Memory B cell (primary cell): ENCODE data around the gene TSR2.
"Not testable (repeated sequence)": the region's sequence is repeated elsewhere in the genome, so short reads cannot be mapped to it uniquely, and the experiment has no call there.

Source experiments
- ATAC-seq: fragments of 150-1000 bp; cut with Tn5 transposase; 2 replicates; pipeline ENCODE4 v1.10.0; 2021; ENCODE audit warnings: low read depth, mild to moderate bottlenecking, moderate library complexity
- DNase-seq, 2 donors: peaks; one replicate each; pipeline ENCODE4 v3.0.0; 2022; ENCODE audit warnings: low spot score in 2 of 2
- H3K27ac Mint-ChIP-seq: one replicate; pipeline ENCODE4 v1.8.0; 2022; ENCODE audit warnings: mild to moderate bottlenecking, moderate library complexity, mixed read lengths
- H3K27me3 Mint-ChIP-seq: one replicate; pipeline ENCODE4 v1.8.0; 2022; ENCODE audit warnings: mixed read lengths
- H3K36me3 Mint-ChIP-seq: one replicate; pipeline ENCODE4 v1.8.0; 2022; ENCODE audit warnings: mild to moderate bottlenecking, mixed read lengths
- H3K4me1 Mint-ChIP-seq: one replicate; pipeline ENCODE4 v1.8.0; 2022; ENCODE audit warnings: mixed read lengths
- H3K4me3 Mint-ChIP-seq: one replicate; pipeline ENCODE4 v1.8.0; 2022; ENCODE audit warnings: mild to moderate bottlenecking, moderate library complexity, mixed read lengths
- H3K9me3 Mint-ChIP-seq: one replicate; pipeline ENCODE4 v1.8.0; 2022; ENCODE audit warnings: mixed read lengths

The TSR2 gene

DNA sequence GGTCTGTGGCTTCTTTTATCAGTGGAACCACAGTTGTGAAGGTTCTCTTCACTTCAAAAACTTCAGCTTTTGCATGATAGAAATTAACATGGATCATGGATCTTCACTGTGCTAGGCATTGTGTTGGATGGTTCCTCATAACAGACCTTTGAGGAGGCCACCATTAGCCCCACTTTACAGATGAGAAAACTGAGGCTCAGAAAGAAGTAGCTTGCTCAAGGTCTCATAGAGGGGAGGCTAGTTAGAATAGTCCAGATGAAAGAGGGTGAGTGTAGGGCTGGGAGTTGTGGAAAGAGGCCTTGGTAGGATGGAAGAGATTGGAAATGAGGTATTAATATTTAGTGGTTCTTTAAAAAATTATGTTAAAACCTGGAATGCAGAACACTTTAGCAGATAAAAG is 2.6 kb downstream of the TSR2 start:
- DNase-seq (no peak), ATAC-seq (no peak)
- Mint-ChIP-seq H3K27ac (peak overlapping the region; percentile 63), H3K4me1 (peaks cover 20% of the 10 kb centered on the region), H3K36me3 (peaks cover 17% of the 10 kb centered on the region), H3K9me3 (no peaks in the 10 kb centered on the region), H3K27me3 (no peaks in the 10 kb centered on the region), H3K4me3 (no peak overlapping the region)

DNA sequence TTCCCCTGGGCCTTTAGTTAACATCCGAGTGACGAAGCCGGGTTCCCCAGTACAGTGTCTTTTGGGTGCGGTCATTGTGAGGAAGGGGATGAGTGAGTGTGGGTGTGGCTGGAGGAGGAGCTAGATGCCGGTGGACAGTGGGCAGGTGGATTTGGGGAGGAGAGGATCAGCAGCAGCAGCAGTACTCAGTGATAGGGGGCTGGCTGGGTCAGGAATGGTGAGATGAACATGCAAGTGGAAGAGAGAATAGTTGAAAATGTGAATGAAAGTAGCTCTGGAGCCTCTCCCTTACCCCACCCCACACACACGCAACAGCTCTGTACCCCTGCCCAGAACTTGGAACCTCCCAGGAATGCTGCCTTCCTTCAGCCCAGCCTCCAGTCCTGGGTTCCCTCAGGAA is 4.5 kb downstream of the TSR2 start:
- Mint-ChIP-seq H3K27me3 (no peaks in the 10 kb centered on the region), H3K36me3 (peaks cover 17% of the 10 kb centered on the region), H3K27ac (no peak overlapping the region), H3K4me3 (no peak overlapping the region), H3K4me1 (peaks cover 20% of the 10 kb centered on the region), H3K9me3 (no peaks in the 10 kb centered on the region)
- DNase-seq = no peak
- ATAC-seq = no peak

DNA sequence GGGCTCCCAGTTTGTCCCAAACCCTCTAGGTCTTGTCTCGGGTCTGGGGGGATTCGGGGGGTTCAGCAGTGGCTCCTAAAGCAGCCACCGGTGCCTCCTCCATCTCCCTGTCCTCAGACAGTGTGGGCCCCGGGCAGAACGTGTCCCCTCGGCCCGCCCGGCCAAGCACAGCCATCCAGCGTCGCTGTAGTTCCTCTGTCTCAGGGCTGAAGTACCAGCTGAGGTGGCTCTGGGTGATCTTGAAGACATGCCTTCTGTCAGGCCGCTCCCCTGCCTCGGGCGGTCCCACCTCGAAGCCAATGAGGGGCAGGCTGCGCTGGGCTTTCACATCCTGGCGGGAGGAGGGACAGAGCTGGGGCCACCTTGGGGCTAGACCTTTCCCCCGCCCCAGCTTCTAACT is 5.9 kb downstream of the TSR2 start:
- H3K9me3 Mint-ChIP-seq = no peaks in the 10 kb centered on the region
- peaks cover 20% of the 10 kb centered on the region for H3K36me3 Mint-ChIP-seq
- peaks cover 17% of the 10 kb centered on the region for H3K4me1 Mint-ChIP-seq
- no peaks in the 10 kb centered on the region for H3K27me3 Mint-ChIP-seq
- no peak overlapping the region for H3K4me3 Mint-ChIP-seq
- H3K27ac Mint-ChIP-seq = no peak overlapping the region
- DNase-seq (no peak), ATAC-seq (no peak)

DNA sequence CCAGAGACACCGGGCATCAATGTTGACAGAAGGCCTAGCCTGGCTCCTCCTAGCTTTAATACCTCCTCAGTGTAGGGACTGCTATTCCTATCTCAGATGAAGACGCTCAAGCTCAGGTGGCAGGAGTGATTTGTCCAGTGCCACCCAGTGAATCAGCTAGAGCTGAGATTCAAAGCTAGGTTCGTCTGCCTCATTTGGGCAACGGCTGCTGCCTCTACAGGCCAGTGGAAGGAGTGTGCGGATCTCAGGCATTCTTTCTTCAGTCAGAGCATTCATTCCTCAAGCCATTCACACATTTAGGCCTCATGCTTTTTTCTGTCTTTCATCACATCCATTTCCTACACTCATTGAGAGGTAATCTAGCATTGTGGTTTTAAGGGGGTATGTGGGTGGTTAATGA is 7.3 kb downstream of the TSR2 start:
- H3K9me3 Mint-ChIP-seq = no peaks in the 10 kb centered on the region
- ATAC-seq (no peak), DNase-seq (no peak)
- no peak overlapping the region for H3K27ac Mint-ChIP-seq
- no peaks in the 10 kb centered on the region for H3K27me3 Mint-ChIP-seq
- peaks cover 20% of the 10 kb centered on the region for H3K36me3 Mint-ChIP-seq
- peaks cover 6% of the 10 kb centered on the region for H3K4me1 Mint-ChIP-seq
- H3K4me3 Mint-ChIP-seq = no peak overlapping the region

DNA sequence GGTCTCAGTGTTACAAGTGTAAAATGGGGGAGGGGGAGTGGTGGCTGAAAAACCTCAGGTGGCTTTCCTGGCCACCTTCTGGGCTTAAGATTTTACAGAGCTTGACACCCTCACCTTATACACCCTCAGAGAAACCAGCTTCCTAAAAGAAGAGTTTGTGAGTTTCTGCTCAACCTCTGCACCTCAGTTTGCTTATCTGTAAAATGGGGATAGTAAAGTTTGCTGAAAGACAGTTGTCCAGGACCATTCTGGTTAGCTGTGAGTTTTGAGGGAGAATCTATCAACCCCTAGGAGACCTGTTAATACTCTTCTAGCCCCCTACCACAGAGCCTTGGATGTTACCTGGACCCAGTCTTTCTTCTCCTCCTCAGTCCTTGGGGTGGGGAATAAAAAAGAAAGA is 9.7 kb downstream of the TSR2 start:
- no peak overlapping the region for H3K27ac Mint-ChIP-seq
- no peak overlapping the region for H3K4me3 Mint-ChIP-seq
- no peaks in the 10 kb centered on the region for H3K27me3 Mint-ChIP-seq
- peaks cover 7% of the 10 kb centered on the region for H3K36me3 Mint-ChIP-seq
- ATAC-seq (no peak), DNase-seq (no peak)
- peaks cover 4% of the 10 kb centered on the region for H3K4me1 Mint-ChIP-seq
- no peaks in the 10 kb centered on the region for H3K9me3 Mint-ChIP-seq

DNA sequence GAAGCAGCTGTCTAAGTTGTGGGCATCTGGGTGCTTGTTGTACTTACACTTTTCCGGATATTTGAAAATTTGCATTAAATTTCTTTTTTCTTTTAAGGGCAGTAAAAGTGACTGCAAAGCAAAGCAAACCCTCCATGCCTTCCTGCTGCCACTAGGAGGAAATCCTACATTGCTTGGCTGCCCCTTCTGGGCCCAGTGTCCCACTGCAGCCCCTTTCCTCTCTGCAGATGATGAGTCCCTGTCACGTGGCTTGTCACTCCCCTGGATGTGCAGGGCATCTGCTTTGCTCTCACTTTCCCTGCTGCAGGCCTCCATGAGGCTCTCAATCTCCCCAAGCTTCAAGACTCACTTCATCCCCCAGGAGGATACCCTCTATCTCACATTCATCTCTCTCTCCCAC is 12.7 kb downstream of the TSR2 start:
- no peak for DNase-seq
- Mint-ChIP-seq H3K27ac (no peak overlapping the region), H3K9me3 (no peaks in the 10 kb centered on the region), H3K36me3 (peaks cover 3% of the 10 kb centered on the region), H3K27me3 (no peaks in the 10 kb centered on the region), H3K4me1 (peaks cover 4% of the 10 kb centered on the region), H3K4me3 (no peak overlapping the region)
- ATAC-seq = no peak

DNA sequence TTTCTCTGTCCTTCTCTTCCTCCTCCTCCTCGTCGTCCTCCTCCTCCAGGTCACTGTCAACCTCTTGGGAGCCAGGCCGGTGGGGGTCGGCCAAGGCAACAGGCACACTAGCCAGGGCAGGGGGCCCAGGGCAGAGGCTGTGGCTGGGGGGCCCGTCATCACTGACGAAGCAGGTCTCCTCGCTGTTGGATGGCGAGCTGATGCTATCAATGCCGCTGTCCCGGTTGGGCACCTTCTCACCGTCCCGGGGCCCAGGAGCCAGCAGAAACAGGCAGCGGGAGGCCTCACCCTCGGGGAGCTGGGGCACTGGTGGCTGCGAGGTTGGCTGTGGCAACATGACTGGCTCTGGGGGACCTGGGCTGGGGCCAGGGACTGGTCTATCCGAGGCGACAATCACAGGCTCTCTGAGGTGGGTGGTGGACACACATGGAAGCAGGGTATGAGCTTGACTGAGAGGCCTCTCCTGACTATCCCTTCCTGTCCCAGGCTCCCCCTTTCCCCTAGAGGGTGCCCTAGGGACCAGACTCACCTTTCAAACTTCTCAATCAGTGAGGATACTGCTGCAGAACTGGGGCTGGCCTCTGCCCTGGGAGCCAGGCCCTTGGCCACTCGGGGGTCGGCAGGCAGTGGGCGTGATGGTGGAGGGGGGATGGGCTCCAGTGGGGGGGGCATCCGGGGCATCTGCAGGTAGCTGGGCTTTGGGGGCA is 30.0 kb downstream of the TSR2 start:
- Mint-ChIP-seq H3K27ac (no peak overlapping the region), H3K27me3 (no peaks in the 10 kb centered on the region)
- no peak for ATAC-seq

DNA sequence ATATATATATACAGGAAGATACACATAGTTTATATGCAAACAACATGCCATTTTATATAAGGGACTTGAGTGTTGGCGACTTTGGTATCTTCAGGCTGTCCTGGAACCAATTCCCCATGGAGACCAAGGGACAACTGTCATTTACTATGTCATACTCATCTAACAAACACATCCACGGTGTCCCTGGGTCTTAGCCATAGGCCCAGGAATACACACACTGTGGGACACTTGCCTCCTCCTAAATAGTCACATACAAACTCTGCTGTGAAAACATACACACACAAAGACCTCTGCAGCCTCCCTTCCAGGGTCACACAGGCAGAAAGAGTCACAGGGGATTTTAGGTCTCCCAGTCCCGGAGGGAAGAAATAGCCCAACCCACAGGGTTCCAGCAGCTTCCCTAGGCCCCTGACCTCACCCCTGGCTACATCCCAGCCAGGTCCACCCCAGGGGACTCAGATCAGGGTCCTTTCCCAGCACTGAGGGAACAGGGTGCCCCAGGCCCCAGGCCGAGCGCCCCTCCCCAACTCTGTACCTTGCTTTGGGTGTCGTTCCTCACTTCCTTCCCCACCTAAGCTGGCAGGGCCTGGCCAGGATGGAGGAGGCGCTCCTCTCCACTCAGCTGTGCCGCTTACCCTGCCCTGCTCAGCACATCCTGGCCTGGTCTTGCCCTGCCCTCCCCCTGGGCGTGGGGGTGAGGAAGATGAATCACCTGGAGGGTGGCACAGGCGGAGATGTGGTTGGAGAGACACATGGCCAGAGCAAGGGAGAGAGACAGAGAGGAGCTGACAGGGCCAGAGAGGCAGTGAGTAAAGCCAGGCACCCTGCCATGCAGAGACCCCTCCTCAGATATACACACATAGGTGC is 34.0 kb downstream of the TSR2 start:
- Mint-ChIP-seq H3K4me3 (no peak overlapping the region), H3K36me3 (no peaks in the 10 kb centered on the region), H3K27me3 (no peaks in the 10 kb centered on the region), H3K27ac (no peak overlapping the region), H3K9me3 (no peaks in the 10 kb centered on the region), H3K4me1 (no peaks in the 10 kb centered on the region)
- ATAC-seq (no peak), DNase-seq (no peak)

More for the DNA sequence above, 30.0 kb downstream of the TSR2 start:
- no peak overlapping the region for H3K4me3 Mint-ChIP-seq
- no peaks in the 10 kb centered on the region for H3K9me3 Mint-ChIP-seq
- H3K36me3 Mint-ChIP-seq = no peaks in the 10 kb centered on the region
- no peak for DNase-seq
- no peaks in the 10 kb centered on the region for H3K4me1 Mint-ChIP-seq

DNA sequence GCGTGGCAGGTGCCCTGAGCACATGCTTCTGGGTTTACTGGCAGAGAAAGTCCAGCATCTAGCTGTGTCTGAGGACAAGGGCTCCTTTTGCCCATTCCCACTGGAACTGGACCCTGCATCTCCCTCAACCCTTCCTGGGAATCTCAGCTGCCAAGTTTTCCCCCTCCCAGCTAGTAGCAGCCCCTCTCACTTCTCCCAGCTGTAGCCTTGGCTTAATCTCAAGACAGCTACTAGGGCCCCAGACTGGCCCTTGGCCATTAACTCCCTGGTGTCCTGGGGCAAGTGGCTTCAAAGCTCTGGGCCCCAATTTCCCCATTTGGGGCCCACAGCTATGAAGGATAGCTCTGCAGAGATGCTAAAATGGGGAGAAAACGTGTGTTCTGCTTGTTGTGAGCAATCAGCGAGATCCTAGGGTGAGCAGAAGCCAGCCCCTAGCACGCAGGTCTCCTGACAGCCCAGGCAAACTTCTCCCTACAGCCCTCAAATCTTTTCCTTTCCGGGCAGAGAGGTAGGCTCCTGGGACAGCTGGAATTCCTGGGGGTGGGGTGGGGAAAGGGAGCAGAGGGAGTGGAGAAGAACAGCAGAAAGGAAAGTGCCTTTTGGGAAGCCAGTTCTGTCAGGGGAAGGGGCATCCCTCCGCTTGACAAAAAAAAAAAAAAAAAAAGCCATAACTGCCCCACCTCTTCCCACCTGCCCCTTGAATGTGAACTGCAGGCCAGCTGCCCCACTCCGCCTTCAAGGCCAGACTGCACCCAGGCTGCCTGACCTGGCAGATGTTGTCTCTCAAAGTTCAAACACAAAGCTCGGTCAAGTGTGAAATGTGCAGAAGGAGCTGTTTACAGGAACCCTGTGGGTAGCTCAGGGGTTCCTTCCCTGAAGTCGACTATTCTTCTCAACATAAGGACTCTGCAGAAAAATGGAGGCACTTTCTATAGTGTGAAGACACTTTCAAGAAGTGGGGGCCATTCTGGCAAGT is 39.2 kb downstream of the TSR2 start:
- H3K9me3 Mint-ChIP-seq = no peaks in the 10 kb centered on the region
- DNase-seq (no peak), ATAC-seq (no peak)
- H3K27me3 Mint-ChIP-seq = no peaks in the 10 kb centered on the region
- H3K4me1 Mint-ChIP-seq = no peaks in the 10 kb centered on the region
- H3K27ac Mint-ChIP-seq = no peak overlapping the region
- no peak overlapping the region for H3K4me3 Mint-ChIP-seq
- no peaks in the 10 kb centered on the region for H3K36me3 Mint-ChIP-seq

DNA sequence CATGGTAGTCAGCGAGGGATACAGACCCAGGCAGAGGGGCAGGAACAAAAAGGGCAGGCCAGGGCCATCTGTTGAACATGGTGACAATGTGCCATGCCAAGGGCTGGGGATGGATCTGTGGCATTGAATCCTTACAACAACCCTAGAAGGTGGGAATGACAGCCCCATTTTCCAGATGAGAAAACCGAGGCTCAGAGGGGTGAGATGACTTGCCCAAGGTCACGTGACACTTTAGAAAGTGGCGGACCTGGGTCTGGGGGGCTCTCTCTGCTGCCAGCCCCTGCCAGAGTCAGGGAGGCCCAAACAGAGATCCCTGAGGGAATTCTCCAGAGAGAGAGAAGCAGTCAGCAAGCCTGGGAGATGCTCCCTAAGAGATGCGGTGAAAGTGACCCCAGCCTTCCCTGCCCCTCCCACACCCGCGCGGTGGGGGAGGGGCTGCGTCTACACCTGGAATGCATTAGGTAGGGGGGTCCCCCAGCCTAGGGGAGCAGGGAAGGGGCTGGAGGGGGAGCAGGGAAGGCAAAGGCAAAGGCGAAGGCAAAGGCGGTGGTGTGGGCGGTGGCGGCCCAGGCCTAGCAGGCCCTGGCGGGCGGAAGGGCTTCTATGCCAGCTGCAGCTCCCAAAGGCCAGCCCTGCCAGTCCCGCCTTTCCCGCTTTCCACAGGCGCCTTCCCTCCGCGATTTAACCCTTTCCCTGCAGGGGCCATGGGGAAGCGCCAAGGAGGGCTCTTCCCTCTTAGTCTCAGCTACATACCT is 42.8 kb downstream of the TSR2 start:
- ATAC-seq (no peak), DNase-seq (no peak)
- H3K36me3 Mint-ChIP-seq = no peaks in the 10 kb centered on the region
- no peak overlapping the region for H3K27ac Mint-ChIP-seq
- no peaks in the 10 kb centered on the region for H3K4me1 Mint-ChIP-seq
- no peak overlapping the region for H3K4me3 Mint-ChIP-seq
- H3K27me3 Mint-ChIP-seq = peaks cover 2% of the 10 kb centered on the region
- H3K9me3 Mint-ChIP-seq = no peaks in the 10 kb centered on the region

DNA sequence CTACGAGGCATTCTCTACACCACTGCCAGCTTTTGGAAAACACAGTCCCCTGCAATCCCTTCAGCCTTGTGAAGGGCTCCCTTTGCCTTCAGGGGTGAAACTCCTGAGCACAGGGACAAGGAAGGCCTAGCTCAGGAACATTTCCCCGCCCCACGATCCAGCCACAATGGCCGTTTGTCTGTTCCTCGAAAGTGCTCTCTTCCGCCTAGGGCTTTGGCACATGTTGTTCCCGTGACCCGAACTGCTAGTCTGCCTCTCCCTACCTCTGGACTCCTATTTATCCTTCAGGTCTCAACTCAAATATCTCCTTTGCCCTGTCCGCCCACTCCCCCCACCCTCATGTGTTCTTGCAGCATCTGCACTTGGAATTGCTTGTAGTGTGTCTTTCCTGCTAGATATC is 43.7 kb downstream of the TSR2 start:
- no peak for DNase-seq
- no peaks in the 10 kb centered on the region for H3K4me1 Mint-ChIP-seq
- no peaks in the 10 kb centered on the region for H3K36me3 Mint-ChIP-seq
- no peak overlapping the region for H3K4me3 Mint-ChIP-seq
- peaks cover 2% of the 10 kb centered on the region for H3K27me3 Mint-ChIP-seq
- H3K27ac Mint-ChIP-seq = no peak overlapping the region
- ATAC-seq = no peak
- H3K9me3 Mint-ChIP-seq = no peaks in the 10 kb centered on the region

DNA sequence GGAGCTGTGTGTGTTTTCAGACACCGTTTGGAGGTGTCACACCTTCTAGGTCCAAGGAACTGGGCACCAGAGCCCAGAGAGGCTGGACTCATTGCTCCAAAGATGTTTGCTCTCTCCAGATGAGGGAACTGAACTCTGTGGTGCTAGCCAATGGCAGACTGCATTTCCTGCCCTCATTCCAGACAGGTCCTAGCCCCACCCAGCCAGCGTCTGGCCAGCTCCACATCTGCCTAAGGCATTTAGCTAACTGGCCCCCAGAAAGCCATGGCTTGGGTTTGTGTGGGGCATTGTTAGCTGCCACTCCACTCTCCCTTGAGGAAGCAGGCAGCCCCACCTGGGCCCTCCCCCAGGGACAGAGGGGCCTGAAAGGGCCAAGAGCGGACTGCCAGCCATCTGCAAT is 44.5 kb downstream of the TSR2 start:
- ATAC-seq = no peak
- H3K27me3 Mint-ChIP-seq = peaks cover 2% of the 10 kb centered on the region
- H3K36me3 Mint-ChIP-seq = no peaks in the 10 kb centered on the region
- H3K27ac Mint-ChIP-seq = no peak overlapping the region
- no peaks in the 10 kb centered on the region for H3K9me3 Mint-ChIP-seq
- H3K4me3 Mint-ChIP-seq = no peak overlapping the region
- no peak for DNase-seq
- no peaks in the 10 kb centered on the region for H3K4me1 Mint-ChIP-seq

DNA sequence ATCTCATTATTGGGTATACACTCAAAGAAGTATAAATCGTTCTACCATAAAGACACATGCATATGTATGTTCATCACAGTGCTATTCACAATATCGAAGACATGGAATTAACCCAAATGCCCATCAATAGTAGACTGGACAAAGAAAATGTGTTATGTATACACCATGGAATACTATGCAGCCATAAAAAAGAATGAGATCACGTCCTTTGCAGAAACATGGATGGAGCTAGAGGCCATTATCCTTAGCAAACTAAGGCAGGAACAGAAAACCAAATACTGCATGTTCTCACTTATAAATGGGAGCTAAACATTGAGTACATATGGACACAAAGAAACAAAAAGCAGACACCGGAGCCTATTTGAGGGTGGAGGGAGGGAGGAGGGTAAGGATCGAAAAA is 49.6 kb downstream of the TSR2 start:
- not testable (repeated sequence) for ATAC-seq, DNase-seq, H3K36me3 Mint-ChIP-seq, H3K27ac Mint-ChIP-seq, H3K27me3 Mint-ChIP-seq, H3K9me3 Mint-ChIP-seq, H3K4me1 Mint-ChIP-seq, H3K4me3 Mint-ChIP-seq
